OCI-LY3 (cell line): ENCODE results near the gene CDK5RAP3.
A peak's percentile ranks its signal among the peaks of the same experiment; 100 is the strongest.

Source experiments
- H2AFZ ChIP-seq: fragments of 200-600, 300-600 bp; shearing (Covaris generic); 2 replicates; pipeline ENCODE4 v1.6.0; 2014; ENCODE audit warnings: antibody characterized with exemption, low read depth, low read length
- H3K27ac ChIP-seq: fragments of 200-600, 300-600 bp; sonication (generic); 2 replicates; pipeline ENCODE4 v1.5.1; 2014; ENCODE audit warnings: mild to moderate bottlenecking, low read length, moderate library complexity, mixed read lengths
- H3K27me3 ChIP-seq: fragments of 200-600, 300-600 bp; sonication (generic); 2 replicates; pipeline ENCODE4 v1.6.1; 2014; ENCODE audit warnings: low read depth, low read length, mixed read lengths
- H3K36me3 ChIP-seq: fragments of 200-600, 300-600 bp; sonication (generic); replicated peaks from 2 replicates; pipeline ENCODE3; 2014; ENCODE audit warnings: low read depth, low read length, mixed read lengths
- H3K4me1 ChIP-seq: fragments of 300-600, 200-600 bp; sonication (generic); 2 replicates; pipeline ENCODE4 v1.6.1; 2014; ENCODE audit warnings: low read length, mixed read lengths
- H3K4me2 ChIP-seq: fragments of 200-600, 300-600 bp; sonication (generic); 2 replicates; pipeline ENCODE4 v1.6.1; 2014; ENCODE audit warnings: low read length, mixed read lengths
- H3K4me3 ChIP-seq: fragments of 300-600, 200-600 bp; sonication (generic); 2 replicates; pipeline ENCODE4 v1.5.1; 2014; ENCODE audit warnings: antibody characterized with exemption, mild to moderate bottlenecking, low read length, moderate library complexity
- H3K79me2 ChIP-seq: fragments of 300-600, 200-600 bp; shearing (Covaris generic); 2 replicates; pipeline ENCODE4 v1.6.1; 2014; ENCODE audit warnings: mild to moderate bottlenecking, low read length, mixed read lengths
- H3K9ac ChIP-seq: fragments of 300-600, 200-600 bp; shearing (Covaris generic); 2 replicates; pipeline ENCODE4 v1.6.0; 2014; ENCODE audit warnings: mild to moderate bottlenecking, low read length, moderate library complexity
- H3K9me3 ChIP-seq: fragments of 200-600, 300-600 bp; shearing (Covaris generic); 2 replicates; pipeline ENCODE4 v1.6.1; 2014; ENCODE audit warnings: low read length, mixed read lengths; ENCODE audit not compliant: insufficient read depth
- H4K20me1 ChIP-seq: fragments of 200-600, 300-600 bp; sonication (generic); 2 replicates; pipeline ENCODE4 v1.6.1; 2016; ENCODE audit warnings: low read length, mixed read lengths; ENCODE audit not compliant: insufficient read depth
- CTCF ChIP-seq: fragments of 200-600, 300-600 bp; sonication (generic); IDR thresholded peaks from 2 replicates; pipeline ENCODE4 v1.5.1; 2014; ENCODE audit warnings: antibody characterized with exemption, low read length, low read depth
- EZH2phosphoT487 ChIP-seq: fragments of 200-600 bp; shearing (Covaris generic); IDR thresholded peaks from 2 replicates; pipeline ENCODE4 v1.6.1; 2018; ENCODE audit warnings: antibody characterized with exemption, mixed run types, low read depth

The CDK5RAP3 gene

GRCh38 chr17:48023400-48024148 is 52.7 kb downstream of the CDK5RAP3 start:
- H2AFZ ChIP-seq, result peak overlapping the region; percentile 85
- H3K9ac ChIP-seq, result peak overlapping the region; percentile 72
- peaks cover 20% of the 10 kb centered on the region for H3K4me1 ChIP-seq
- H3K9me3 ChIP-seq, result no peaks in the 10 kb centered on the region
- peak overlapping the region; percentile 82 for H3K4me3 ChIP-seq
- TF ChIP-seq CTCF, result peak; percentile 8; the same call in 1 of the 2 replicates
- TF ChIP-seq EZH2phosphoT487, result no peak
- H3K27me3 ChIP-seq, result peaks cover 4% of the 10 kb centered on the region; the same call in 1 of the 2 replicates
- H3K4me2 ChIP-seq, result peak overlapping the region; percentile 98
- H3K27ac ChIP-seq, result peak overlapping the region; percentile 51
- no peaks in the 10 kb centered on the region for H4K20me1 ChIP-seq
- no peaks in the 10 kb centered on the region for H3K79me2 ChIP-seq
- no peaks in the 10 kb centered on the region for H3K36me3 ChIP-seq

- no peaks in the 10 kb centered on the region for H3K36me3 ChIP-seq
- peaks cover 20% of the 10 kb centered on the region for H3K4me1 ChIP-seq
- no peaks in the 10 kb centered on the region for H4K20me1 ChIP-seq
- H3K79me2 ChIP-seq, result no peaks in the 10 kb centered on the region
- H2AFZ ChIP-seq, result peak overlapping the region; percentile 85
- H3K9ac ChIP-seq, result peak overlapping the region; percentile 72
- peak overlapping the region; percentile 98 for H3K4me2 ChIP-seq
- H3K4me3 ChIP-seq, result peak overlapping the region; percentile 82
- TF ChIP-seq CTCF, result no peak
- no peak for TF ChIP-seq EZH2phosphoT487
- H3K27ac ChIP-seq, result peak overlapping the region; percentile 51
- no peaks in the 10 kb centered on the region for H3K9me3 ChIP-seq
- peaks cover 4% of the 10 kb centered on the region; the same call in 1 of the 2 replicates for H3K27me3 ChIP-seq
These were observed 53.5 kb downstream of the CDK5RAP3 start for GRCh38 chr17:48024149-48025039.

- no peaks in the 10 kb centered on the region for H4K20me1 ChIP-seq
- H3K9ac ChIP-seq, result peak overlapping the region; percentile 56
- H3K27me3 ChIP-seq, result peaks cover 3% of the 10 kb centered on the region; the same call in 1 of the 2 replicates
- H3K9me3 ChIP-seq, result no peaks in the 10 kb centered on the region
- peaks cover 20% of the 10 kb centered on the region for H3K4me1 ChIP-seq
- H3K79me2 ChIP-seq, result no peaks in the 10 kb centered on the region
- H3K4me3 ChIP-seq, result peak overlapping the region; percentile 83
- peak overlapping the region; percentile 100 for H3K4me2 ChIP-seq
- H2AFZ ChIP-seq, result peak overlapping the region; percentile 85
- TF ChIP-seq EZH2phosphoT487 (no peak), CTCF (peak; percentile 76)
- no peak overlapping the region for H3K27ac ChIP-seq
- no peaks in the 10 kb centered on the region for H3K36me3 ChIP-seq
These were observed 54.4 kb downstream of the CDK5RAP3 start for GRCh38 chr17:48025040-48025903.
